Measurements from ENCODE around the gene WDFY4.
A peak's percentile ranks its signal among the peaks of the same experiment; 100 is the strongest.

WDFY4 gene

DNA sequence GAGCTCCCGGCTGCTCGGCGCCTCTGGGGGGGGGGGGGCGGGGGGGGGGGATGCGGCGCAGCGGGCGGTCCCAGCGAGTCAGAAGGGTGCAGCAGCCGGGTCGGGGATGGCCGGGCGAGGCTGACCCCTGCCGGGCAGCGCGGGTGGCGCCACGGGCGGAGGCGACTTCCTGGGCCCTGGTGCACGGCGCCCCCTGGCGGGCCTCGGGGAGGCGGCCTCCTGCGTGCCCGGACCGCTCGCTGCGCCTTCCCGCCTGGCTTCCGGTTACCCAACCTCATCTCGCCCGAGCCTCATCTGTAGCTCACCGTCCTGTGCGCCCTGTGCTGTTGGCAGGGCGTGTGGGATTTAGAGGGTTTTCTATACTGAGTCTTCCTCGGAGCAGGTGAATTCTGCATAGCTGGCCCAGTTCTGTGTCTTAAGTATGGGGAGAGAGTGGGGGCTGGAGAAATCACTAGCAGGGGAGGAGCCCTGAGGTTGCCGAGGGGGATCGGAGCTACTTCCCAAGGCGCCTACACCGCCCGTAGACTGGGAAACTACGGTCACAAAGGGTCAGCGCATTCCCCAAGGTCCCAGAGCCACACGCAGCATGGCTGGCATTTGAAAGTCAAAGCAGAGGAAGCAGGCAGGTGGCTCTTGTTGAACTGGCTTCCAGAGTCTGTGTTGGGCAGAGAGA, 28.3 kb upstream of the WDFY4 start:
- DNase-seq (ENCODE audit: low spot score) (peak; percentile 78), FAIRE-seq (no peak)

- DNase-seq (ENCODE audit: low spot score) (no peak), FAIRE-seq (no peak)
Observed at GRCh38 chr10:48656914-48657305, 27.8 kb upstream of the WDFY4 start.

DNA sequence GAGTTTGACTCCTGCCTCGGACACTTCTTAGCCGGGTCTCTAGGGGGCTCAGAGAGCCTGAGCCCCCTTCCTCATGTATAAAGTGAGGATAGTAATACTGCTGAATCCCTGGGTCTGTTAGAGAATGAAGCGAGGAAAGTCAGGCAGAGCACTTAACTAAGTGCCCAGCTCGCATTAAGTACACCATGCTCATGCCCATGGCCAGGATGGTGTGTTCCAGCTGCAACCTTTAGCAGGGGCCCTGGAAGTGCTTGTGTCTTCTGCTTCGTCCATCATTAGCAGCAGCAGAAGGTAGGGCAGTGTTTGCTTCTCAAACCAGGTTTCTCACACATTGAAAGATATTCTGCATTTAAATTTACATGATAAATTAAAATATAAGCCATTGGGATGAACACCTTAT, 27.3 kb upstream of the WDFY4 start:
- FAIRE-seq (no peak), DNase-seq (ENCODE audit: low spot score) (no peak)

DNA sequence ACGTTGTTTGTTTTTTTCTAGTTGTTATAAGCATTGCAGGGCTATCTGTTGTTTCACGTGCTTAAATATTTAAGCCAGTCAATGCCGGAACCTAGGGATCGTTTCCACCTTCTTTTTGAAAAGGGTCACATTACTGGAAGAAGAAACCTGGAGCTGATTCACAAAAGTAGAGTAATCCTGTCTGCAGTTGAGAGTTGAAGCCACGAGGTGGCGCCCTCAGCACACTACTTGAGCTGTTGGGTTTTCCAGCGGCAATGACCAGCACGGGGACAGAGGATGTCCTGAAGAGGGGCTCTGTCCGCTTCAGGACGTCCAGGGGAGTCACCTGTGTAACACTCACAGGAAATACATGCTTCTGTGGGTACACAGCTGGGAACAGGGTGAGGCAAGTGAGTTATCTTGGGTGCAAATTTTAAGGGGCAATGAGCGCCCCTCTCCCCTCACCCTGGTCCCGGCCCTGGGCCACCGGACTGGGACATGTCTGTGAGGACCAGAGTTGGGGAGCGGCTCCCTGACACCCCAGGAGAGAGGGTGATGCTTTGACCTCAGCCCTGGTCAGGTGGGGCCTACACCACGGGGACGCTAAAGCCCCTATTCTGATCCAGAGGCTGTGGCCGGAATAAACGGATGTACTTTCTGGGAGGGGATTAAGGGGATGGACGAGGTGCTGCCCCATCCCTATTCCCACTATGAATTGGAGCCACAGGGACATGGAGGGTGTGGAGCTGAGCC, 26.3 kb upstream of the WDFY4 start:
- FAIRE-seq = no peak

DNA sequence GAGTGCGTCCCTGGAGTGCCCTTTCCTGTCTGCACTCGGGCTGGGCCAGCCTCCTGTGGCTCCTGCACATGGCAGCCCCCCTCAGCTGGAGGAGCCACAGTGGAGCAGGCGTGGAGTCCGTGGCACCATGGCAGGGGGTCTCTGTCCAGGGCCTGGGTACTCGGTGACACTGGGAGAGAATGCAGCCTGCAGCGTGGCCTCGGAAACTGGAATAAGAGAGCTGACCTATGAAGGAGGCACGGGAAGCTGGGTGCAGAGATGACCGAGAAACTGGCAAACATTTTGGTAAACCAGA, 25.8 kb upstream of the WDFY4 start:
- FAIRE-seq (no peak), DNase-seq (ENCODE audit: low spot score) (no peak)

More for the DNA sequence above, 26.3 kb upstream of the WDFY4 start:
- DNase-seq (ENCODE audit: low spot score) = peak; percentile 48

GRCh38 chr10:48659790-48660189, 24.9 kb upstream of the WDFY4 start:
- FAIRE-seq = no peak

GRCh38 chr10:48661441-48661840, 23.2 kb upstream of the WDFY4 start:
- FAIRE-seq = no peak

More at GRCh38 chr10:48659790-48660189, 24.9 kb upstream of the WDFY4 start:
- no peak for DNase-seq (ENCODE audit: low spot score)

GRCh38 chr10:48667960-48668590, 16.6 kb upstream of the WDFY4 start:
- no peak for DNase-seq (ENCODE audit: low spot score)

More at GRCh38 chr10:48661441-48661840, 23.2 kb upstream of the WDFY4 start:
- no peak for DNase-seq (ENCODE audit: low spot score)

GRCh38 chr10:48670978-48671913, 13.4 kb upstream of the WDFY4 start:
- no peak for DNase-seq (ENCODE audit: low spot score)
- no peak for FAIRE-seq

More at GRCh38 chr10:48667960-48668590, 16.6 kb upstream of the WDFY4 start:
- FAIRE-seq = no peak

DNA sequence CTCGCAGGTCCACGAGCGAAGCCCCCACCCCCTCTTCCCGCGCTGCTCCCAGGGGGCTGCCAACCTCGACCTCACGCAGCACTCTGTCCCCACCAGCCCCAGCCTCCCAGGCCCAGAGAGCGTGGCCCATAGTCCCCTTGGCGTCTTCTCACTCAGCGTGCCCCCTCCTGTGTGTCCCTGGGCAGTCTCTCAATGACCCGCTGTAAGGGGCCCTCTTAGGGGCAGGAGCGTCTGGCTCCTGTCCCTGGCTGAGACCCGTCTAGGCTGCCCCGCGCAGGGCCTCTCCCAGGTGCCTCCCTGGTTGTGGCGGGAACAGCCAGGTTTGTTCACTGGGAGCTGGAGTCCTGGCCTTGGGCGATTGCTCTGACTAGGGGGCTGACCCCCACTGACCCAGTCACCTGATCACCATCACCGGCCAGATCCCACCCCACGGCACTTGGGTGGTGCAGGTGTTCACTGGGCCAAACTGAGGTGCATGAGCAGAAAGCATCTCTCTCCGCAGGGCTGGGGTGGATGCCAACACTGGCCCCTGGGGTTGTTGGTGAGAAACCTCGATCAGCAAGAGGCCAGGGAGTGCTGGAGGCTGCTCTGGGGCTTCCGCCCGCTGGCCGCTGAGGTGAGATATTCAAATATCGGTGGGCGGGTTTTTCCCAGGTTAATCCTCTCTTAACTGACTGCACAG, 12.6 kb upstream of the WDFY4 start:
- DNase-seq (ENCODE audit: low spot score) (no peak), FAIRE-seq (no peak)

GRCh38 chr10:48672596-48673265, 11.9 kb upstream of the WDFY4 start:
- DNase-seq (ENCODE audit: low spot score) = no peak
- no peak for FAIRE-seq

DNA sequence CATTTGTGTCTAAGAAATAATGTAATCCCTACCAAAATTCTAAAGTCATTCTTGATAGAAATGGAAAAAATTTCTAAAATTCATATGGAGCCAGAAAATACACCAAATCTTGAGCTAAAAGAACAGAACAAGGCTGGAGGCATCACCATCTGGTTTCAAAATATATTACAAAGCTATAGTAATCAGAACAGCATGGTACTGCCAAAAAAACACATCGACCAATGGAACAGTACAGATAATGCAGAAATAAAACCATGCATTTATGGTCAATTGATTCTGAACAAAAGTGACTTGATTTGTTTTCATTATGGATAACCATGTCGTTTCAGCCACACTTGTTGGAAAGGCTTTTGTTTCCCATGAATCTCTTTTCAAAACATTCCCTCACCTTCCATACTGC, 7.0 kb upstream of the WDFY4 start:
- DNase-seq (ENCODE audit: low spot score) = no peak
- FAIRE-seq = no peak

GRCh38 chr10:48678041-48678440, 6.6 kb upstream of the WDFY4 start:
- DNase-seq (ENCODE audit: low spot score) (no peak), FAIRE-seq (no peak)

DNA sequence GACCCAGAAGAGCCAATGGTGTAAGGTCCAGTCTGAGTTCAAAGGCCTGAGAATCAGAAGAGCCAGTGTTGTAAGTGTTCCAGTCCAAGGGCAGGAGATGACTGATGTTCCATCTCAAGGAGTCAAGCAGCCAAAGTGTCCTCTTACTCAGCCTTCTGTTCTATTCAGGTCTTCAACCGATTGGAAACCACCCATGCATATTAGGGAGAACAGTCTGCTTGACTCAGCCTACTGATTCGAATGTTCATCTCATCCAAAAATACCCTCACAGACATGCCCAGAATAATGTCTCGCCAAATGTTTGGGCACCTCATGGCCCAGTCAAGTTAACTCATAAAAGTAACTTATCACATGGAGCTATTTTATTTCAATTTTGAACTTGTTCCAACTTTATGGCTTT, 2.9 kb upstream of the WDFY4 start:
- DNase-seq (ENCODE audit: low spot score) (no peak), FAIRE-seq (no peak)

DNA sequence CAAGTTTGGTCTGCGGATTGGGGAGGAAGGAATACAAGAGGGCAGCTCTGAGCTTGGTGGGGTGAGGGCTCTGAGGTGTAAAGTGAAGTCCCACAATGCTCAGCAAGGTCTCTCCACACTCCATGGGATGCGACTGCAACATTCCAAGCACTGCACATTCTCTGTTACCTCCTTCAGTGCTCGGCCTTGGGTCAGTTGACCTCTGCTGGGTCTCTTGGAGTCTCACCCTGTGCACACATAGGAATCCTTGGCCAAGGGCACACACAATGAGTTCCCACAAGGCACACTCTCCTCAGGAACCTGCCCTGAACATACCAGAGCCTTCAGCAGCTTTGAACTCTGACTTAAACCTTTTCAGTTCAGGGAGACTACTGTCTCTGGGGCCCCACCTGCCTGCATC, 2.4 kb upstream of the WDFY4 start:
- FAIRE-seq (no peak), DNase-seq (ENCODE audit: low spot score) (no peak)

- DNase-seq (ENCODE audit: low spot score) (no peak), FAIRE-seq (no peak)
Observed at GRCh38 chr10:48683424-48683823, 1.2 kb upstream of the WDFY4 start.

GRCh38 chr10:48683868-48684267, 805 bp upstream of the WDFY4 start:
- DNase-seq (ENCODE audit: low spot score) (no peak), FAIRE-seq (no peak)

GRCh38 chr10:48684463-48684791, 246 bp upstream of the WDFY4 start:
- no peak for FAIRE-seq

GRCh38 chr10:48685731-48686130, 1.1 kb downstream of the WDFY4 start:
- FAIRE-seq (no peak), DNase-seq (ENCODE audit: low spot score) (no peak)

More at GRCh38 chr10:48684463-48684791, 246 bp upstream of the WDFY4 start:
- no peak for DNase-seq (ENCODE audit: low spot score)

DNA sequence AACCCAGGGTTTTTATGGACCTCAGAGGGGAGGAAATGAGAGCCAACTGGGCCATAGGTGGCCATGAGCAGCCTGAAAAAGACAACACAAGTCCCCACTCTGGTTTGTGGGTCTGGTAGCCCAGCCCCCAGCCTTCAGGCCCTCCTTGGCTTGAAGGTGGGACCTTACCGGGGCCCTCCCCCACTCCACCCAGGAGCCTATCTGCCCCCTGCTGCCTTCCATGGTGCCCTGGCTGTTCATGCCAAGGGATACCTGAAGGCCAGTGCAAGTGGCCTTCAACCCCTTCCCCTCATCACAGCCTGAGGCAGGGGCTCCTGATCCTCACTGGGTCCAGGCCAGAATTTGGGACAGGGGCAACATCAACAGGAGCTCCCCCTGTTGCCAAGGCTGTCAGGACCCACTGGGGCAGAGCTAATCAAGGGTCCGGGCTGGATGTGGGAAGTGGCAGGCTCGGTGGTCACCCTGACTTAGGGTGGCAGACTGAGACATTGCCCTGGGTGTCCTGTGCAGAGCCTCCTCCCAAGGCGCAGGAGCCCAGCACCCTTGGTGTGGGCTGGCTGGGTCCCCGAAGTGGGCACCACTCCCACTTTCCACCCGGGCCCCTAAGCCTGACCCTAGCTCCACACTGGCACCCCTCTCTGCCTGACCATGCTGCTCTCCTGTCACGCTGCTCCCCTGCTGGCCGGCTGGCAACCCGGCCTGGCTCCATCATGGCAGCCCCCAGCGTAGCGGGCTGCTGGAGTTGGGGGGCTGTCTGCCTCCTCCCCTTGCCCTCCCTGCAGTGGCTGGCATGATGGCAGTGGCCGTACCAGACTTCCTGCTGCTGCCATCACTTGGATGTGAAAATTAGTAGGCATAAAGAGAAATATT, 6.4 kb downstream of the WDFY4 start:
- no peak for DNase-seq (ENCODE audit: low spot score)
- no peak for FAIRE-seq
